Esophagus muscularis mucosa (tissue), 4 donors: Measurements from ENCODE around the gene KTI12. TPM values are rescaled to one million over a fixed set of nuclear protein-coding genes. Genes with fewer than 3 reads are reported as not detected.
"Not testable (repeated sequence)": the region's sequence is repeated elsewhere in the genome, so short reads cannot be mapped to it uniquely, and the experiment has no call there.

ENCODE experiments used
- DNase-seq: peaks from one replicate; pipeline ENCODE4 v3.0.0-alpha.2; 2017; ENCODE audit errors: extremely low spot score
- H3K27ac ChIP-seq, 4 donors: fragments of 200-600 bp; sonication (generic); replicated peaks in 1 of 4; 1 replicate in 3 of 4; 2 replicates in 1 of 4; pipeline ENCODE4 v1.5.1; 2016 to 2019; ENCODE audit warnings: mild to moderate bottlenecking in 1 of 4
- H3K27me3 ChIP-seq, 4 donors: fragments of 200-600 bp; sonication (generic); one replicate each; pipeline versions ENCODE4 v1.5.1 to v1.6.0; 2016 to 2019
- H3K36me3 ChIP-seq, 4 donors: fragments of 200-600 bp; sonication (generic); one replicate each; pipeline ENCODE4 v1.5.1; 2016 to 2019
- H3K4me1 ChIP-seq, 4 donors: fragments of 200-600 bp; sonication (generic); one replicate each; pipeline ENCODE4 v1.5.1; 2016 to 2019
- H3K4me3 ChIP-seq, 4 donors: fragments of 200-600 bp; sonication (generic); 1 replicate in 2 of 4; 2 replicates in 2 of 4; pipeline ENCODE4 v1.5.1; 2016 to 2019; ENCODE audit warnings: mild to moderate bottlenecking in 4 of 4, moderate library complexity in 1 of 4
- H3K9me3 ChIP-seq, 4 donors: fragments of 200-600 bp; sonication (generic); 1 replicate in 3 of 4; 2 replicates in 1 of 4; pipeline ENCODE4 v1.5.1; 2016 to 2019
- CTCF ChIP-seq, 3 experiments: fragments of 200-600 bp in 2 of 3; fragments of 450-650 bp in 1 of 3; sonication (generic) in 2 of 3; IDR thresholded peaks; one replicate each; pipeline ENCODE4 v1.5.1; 2017 to 2019; ENCODE audit warnings: antibody characterized with exemption in 3 of 3, mild to moderate bottlenecking in 2 of 3, moderate library complexity in 1 of 3
- EP300 ChIP-seq: sonication (generic); formaldehyde crosslinking; IDR thresholded peaks from one replicate; pipeline ENCODE4 v1.6.1; 2017; ENCODE audit warnings: antibody characterized with exemption
- POLR2A ChIP-seq: fragments of 450-650 bp; IDR thresholded peaks from one replicate; pipeline ENCODE4 v1.6.1; 2017; ENCODE audit warnings: antibody characterized with exemption, moderate library complexity, mild to moderate bottlenecking, low read depth
- POLR2AphosphoS5 ChIP-seq, 2 donors: sonication (generic); formaldehyde crosslinking; IDR thresholded peaks; one replicate each; pipeline ENCODE4 v1.6.1; 2017; ENCODE audit warnings: antibody characterized with exemption in 2 of 2
- WGBS: methylation state at CpG from one replicate; pipeline ENCODE4 v1.1.5; 2018; 5-methylcytosine and 5-hydroxymethylcytosine counted together
- intact Hi-C: fragments of 100-400 bp; cut with DNase I; formaldehyde crosslinking; loops from one replicate; pipeline ENCODE4 v1.15.1; 2023
- total RNA-seq, 4 donors: library from RNA; depleted of rRNA; stranded (reverse); fragments of >200 nt; gene quantifications; one replicate each; pipeline versions ENCODE4 v1.1.0 to v1.2.1, GENCODE V29; 2016

Gene KTI12
- total RNA-seq, 4 donors from 2014 or later, result 6.6 to 11.1 (median 8.8) TPM

- Histone ChIP-seq H3K4me1 (peaks cover 19 to 36% (median 30%) of the 10 kb centered on the region in 4 donors), H3K36me3 (peaks cover 0 to 16% (median 6%) of the 10 kb centered on the region in 4 donors), H3K27ac (peak overlapping the region; percentile 86 to 95 (median 94)), H3K27me3 (no peaks in the 10 kb centered on the region), H3K9me3 (no peaks in the 10 kb centered on the region), H3K4me3 (peak overlapping the region; percentile 74 to 89 (median 82))
- intact Hi-C loops, result no loop called here
- TF ChIP-seq CTCF (IDR thresholded peaks at IDR 0.05), result no peak
- no peak for TF ChIP-seq POLR2AphosphoS5 (IDR thresholded peaks at IDR 0.05)
- TF ChIP-seq POLR2A, result no peak
- no peak for TF ChIP-seq EP300
- WGBS, result 68% methylated on average over 5 of the region's 5 CpGs
- DNase-seq, result no peak
Measured at GRCh38 chr1:52032124-52032784, 1.4 kb downstream of the KTI12 start.

- H3K27me3 ChIP-seq, H3K4me3 ChIP-seq, H3K9me3 ChIP-seq, H3K27ac ChIP-seq, intact Hi-C loops, DNase-seq: not testable (repeated sequence)
- H3K36me3 ChIP-seq, result peaks cover 4 to 35% (median 25%) of the 10 kb centered on the region in 4 donors
- peaks cover 16 to 34% (median 29%) of the 10 kb centered on the region in 4 donors for H3K4me1 ChIP-seq
- WGBS, result 81% methylated on average over 5 of the region's 5 CpGs
Measured at GRCh38 chr1:52028839-52029238, 4.8 kb downstream of the KTI12 start.

DNA sequence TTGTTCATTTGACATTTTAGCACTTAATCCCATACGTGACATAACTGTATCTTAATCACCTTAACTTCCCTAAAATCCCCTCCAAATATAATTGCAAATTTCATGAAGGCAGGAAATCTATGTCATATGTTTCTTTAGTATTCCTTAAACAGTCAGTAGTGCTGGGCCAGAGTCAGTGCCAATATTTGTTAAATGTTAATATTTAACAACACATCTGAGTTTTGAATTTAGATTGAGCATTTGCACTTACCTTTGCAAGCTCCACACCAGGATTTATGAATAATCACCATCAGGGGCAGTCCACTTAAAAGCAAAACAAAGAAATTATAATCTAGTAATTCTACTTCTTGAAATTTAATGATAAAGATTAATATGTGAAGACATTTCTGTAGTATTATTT is 5.3 kb downstream of the KTI12 start:
- no peak overlapping the region for H3K27ac ChIP-seq
- peaks cover 4 to 40% (median 30%) of the 10 kb centered on the region in 4 donors for H3K36me3 ChIP-seq
- WGBS, result 88% methylated on average over 1 of the region's 1 CpG
- no peak overlapping the region for H3K4me3 ChIP-seq
- H3K4me1 ChIP-seq, result peaks cover 15 to 31% (median 28%) of the 10 kb centered on the region in 4 donors
- intact Hi-C loops, result no loop called here
- TF ChIP-seq POLR2A (no peak), CTCF (IDR thresholded peaks at IDR 0.05) (no peak), EP300 (no peak), POLR2AphosphoS5 (IDR thresholded peaks at IDR 0.05) (no peak)
- no peaks in the 10 kb centered on the region for H3K9me3 ChIP-seq
- H3K27me3 ChIP-seq, result no peaks in the 10 kb centered on the region
- DNase-seq, result no peak

DNA sequence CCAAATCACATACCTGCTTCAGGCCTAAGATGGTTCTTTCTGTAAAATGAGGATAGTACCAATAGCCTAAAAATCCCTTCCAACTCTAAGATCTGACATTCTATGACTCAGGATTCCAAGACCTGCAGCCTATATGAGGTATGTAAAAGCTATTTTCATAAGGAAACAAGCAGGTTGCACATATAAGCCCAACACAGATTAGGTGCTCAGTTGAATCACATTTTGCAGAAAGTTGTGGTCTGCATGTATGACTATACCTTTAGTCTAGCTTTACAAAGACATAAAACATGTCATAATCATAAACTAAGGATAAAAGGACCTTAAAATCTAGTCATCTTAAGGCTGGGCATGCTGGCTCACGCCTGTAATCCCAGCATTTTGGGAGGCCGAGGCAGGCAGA is 7.3 kb downstream of the KTI12 start:
- H3K27ac ChIP-seq, result no peak overlapping the region
- TF ChIP-seq EP300, result no peak
- no peak for TF ChIP-seq POLR2A
- no peak for TF ChIP-seq POLR2AphosphoS5 (IDR thresholded peaks at IDR 0.05)
- TF ChIP-seq CTCF (IDR thresholded peaks at IDR 0.05), result no peak
- H3K4me3 ChIP-seq, result no peak overlapping the region
- peaks cover 15 to 60% (median 48%) of the 10 kb centered on the region in 4 donors for H3K36me3 ChIP-seq
- no peak for DNase-seq
- H3K4me1 ChIP-seq, result peaks cover under 1 to 12% (median 11%) of the 10 kb centered on the region in 4 donors
- whole genome bisulfite sequencing, result 100% methylated on average over 2 of the region's 2 CpGs
- H3K9me3 ChIP-seq, result no peaks in the 10 kb centered on the region
- intact Hi-C loops, result no loop called here
- H3K27me3 ChIP-seq, result no peaks in the 10 kb centered on the region

DNA sequence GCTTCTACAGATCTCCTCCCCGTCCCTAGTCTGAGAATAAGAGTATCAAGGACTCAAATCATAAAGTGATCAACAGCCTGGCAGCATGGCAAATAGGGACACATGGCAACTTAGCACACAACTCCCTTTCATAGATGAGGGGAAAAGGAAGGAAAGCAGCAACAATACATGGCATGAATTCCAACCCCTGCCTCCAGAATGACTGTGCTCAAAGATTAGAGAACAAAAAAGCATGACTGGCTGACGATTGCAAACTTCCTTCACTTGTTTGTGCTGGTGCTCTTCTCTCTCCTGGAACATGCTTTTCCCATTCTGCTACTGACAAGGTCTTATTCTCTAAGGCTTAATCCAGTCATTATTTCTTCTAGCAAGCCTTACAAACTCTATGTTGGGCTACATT is 11.5 kb downstream of the KTI12 start:
- peaks cover 23 to 71% (median 59%) of the 10 kb centered on the region in 4 donors for H3K36me3 ChIP-seq
- no peaks in the 10 kb centered on the region for H3K4me1 ChIP-seq
- no peak overlapping the region for H3K4me3 ChIP-seq
- no peaks in the 10 kb centered on the region for H3K9me3 ChIP-seq
- DNase-seq, result no peak
- intact Hi-C loops, result no loop called here
- WGBS, result 80% methylated on average over 2 of the region's 2 CpGs
- H3K27ac ChIP-seq, result no peak overlapping the region
- no peaks in the 10 kb centered on the region for H3K27me3 ChIP-seq
- no peak for TF ChIP-seq CTCF (IDR thresholded peaks at IDR 0.05)
- TF ChIP-seq POLR2AphosphoS5 (IDR thresholded peaks at IDR 0.05), result no peak
- TF ChIP-seq POLR2A, result no peak
- TF ChIP-seq EP300, result no peak
